ENCODE measurements around the gene TMEM132C. TPM values are rescaled to one million over a fixed set of nuclear protein-coding genes. Genes with fewer than 3 reads are reported as not detected.

The TMEM132C gene
- total RNA-seq, 2 donors from 2014 or later: 0.46 to 5.3 TPM

DNA sequence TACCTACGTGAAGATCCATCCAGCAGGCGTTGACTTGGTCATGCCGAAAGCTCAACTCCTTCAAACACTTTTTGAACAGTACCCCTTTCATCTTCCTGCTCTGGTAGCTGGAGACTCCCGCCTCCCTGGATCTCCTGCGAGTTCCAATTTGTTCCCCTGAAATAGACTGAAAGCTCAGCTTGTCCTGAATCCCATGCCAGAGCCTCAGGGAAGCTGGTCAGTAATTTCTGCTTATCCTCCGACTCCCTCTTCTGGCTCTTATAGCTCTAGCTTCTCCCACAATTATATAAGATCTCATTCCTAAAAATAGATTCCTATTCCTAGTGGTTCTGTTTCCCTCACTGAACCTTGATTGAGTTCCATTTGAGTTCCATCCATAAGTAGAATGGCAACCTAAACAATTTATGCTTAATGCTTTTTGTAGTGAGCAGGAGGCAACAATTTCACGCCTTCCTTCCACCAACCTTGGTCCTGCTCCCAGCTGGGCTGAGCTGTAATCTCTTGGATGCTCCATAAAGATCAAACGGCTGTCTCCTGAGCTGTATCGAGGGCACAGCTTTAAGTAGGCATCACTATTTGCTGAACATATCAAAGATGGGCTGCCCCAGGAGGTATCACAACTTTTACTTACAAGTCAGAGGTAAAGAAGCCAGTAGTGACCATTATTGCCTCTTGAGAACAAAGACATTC lies 8.0 kb upstream of the TMEM132C start:
- Histone ChIP-seq H3K36me3 (no peaks in the 10 kb centered on the region), H3K4me1 (replicated peaks) (no peaks in the 10 kb centered on the region), H3K27me3 (replicated peaks; ENCODE audit: insufficient read depth) (no peaks in the 10 kb centered on the region), H3K9me3 (no peaks in the 10 kb centered on the region), H3K4me3 (no peak overlapping the region), H3K27ac (no peak overlapping the region)
- TF ChIP-seq POLR2AphosphoS5 (IDR thresholded peaks at IDR 0.05): no peak
- TF ChIP-seq POLR2A (IDR thresholded peaks at IDR 0.05): no peak
- WGBS: 37% methylated on average over 9 of the region's 9 CpGs
- intact Hi-C loops (cut with DNase I): no loop called here
- no peak for DNase-seq (ENCODE audit: low spot score)

DNA sequence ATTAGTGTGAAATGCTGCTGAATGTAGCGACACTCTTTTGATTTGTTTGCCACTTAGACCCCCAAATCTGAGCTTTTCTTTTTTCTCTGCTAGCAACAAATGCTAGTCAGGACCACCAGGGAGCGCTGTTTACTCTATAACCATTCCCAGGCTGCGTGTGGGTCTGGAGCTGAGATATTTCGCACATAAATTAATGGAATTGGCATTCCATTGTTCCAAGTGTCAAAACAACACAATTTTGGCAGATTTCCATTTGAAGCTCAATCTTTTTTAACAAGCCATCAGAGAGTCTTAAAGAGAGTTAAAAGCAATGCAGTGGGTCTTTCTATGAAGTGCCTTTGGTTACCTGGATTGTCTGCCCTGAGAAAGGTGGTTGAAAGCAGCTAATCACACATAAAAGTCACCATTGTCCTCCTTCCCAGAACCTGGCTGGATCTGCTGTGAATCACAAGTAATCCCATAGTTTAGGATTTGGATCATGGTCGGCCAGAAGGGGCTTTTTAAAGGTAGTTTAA lies 7.4 kb upstream of the TMEM132C start:
- Histone ChIP-seq H3K9me3 (no peaks in the 10 kb centered on the region), H3K27ac (no peak overlapping the region), H3K4me3 (no peak overlapping the region), H3K27me3 (replicated peaks; ENCODE audit: insufficient read depth) (no peaks in the 10 kb centered on the region), H3K4me1 (replicated peaks) (no peaks in the 10 kb centered on the region), H3K36me3 (no peaks in the 10 kb centered on the region)
- TF ChIP-seq, protein P1, sequence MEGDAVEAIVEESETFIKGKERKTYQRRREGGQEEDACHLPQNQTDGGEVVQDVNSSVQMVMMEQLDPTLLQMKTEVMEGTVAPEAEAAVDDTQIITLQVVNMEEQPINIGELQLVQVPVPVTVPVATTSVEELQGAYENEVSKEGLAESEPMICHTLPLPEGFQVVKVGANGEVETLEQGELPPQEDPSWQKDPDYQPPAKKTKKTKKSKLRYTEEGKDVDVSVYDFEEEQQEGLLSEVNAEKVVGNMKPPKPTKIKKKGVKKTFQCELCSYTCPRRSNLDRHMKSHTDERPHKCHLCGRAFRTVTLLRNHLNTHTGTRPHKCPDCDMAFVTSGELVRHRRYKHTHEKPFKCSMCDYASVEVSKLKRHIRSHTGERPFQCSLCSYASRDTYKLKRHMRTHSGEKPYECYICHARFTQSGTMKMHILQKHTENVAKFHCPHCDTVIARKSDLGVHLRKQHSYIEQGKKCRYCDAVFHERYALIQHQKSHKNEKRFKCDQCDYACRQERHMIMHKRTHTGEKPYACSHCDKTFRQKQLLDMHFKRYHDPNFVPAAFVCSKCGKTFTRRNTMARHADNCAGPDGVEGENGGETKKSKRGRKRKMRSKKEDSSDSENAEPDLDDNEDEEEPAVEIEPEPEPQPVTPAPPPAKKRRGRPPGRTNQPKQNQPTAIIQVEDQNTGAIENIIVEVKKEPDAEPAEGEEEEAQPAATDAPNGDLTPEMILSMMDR (IDR thresholded peaks at IDR 0.05): peak in 3 of 4 experiments; percentile 49 to 62 (median 55)
- TF ChIP-seq POLR2A (IDR thresholded peaks at IDR 0.05): no peak
- 9% methylated on average over 5 of the region's 5 CpGs for WGBS
- intact Hi-C loops (cut with DNase I): loop anchor here (10.0 kb wide), 1 partner anchor 125 kb away; no protein-coding TSS in a partner anchor
- DNase-seq (ENCODE audit: low spot score): no peak

DNA sequence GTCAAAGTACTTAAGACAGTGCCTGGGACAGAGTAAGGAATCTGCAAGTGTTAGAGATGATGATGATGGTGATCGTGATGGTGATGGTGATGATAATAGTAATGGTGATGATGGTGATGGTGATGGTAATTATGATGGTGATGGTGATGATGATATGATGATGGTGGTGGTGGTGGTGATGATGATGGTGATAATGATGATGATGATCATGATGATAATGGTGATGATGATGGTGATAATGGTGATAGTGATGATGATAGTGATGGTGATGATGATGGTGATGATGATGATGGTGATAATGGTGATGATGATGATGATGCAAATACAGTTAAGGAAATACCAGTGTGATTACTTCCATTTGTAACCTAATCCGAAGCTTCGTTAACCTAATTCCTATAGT lies 5.2 kb upstream of the TMEM132C start:
- DNase-seq (ENCODE audit: low spot score): no peak
- Histone ChIP-seq H3K27me3 (replicated peaks; ENCODE audit: insufficient read depth) (peaks cover 3% of the 10 kb centered on the region), H3K36me3 (no peaks in the 10 kb centered on the region), H3K4me3 (no peak overlapping the region), H3K4me1 (replicated peaks) (no peaks in the 10 kb centered on the region), H3K27ac (no peak overlapping the region), H3K9me3 (no peaks in the 10 kb centered on the region)
- intact Hi-C loops (cut with DNase I): loop anchor here (10.0 kb wide), 1 partner anchor 123 kb away; no protein-coding TSS in a partner anchor
- TF ChIP-seq POLR2AphosphoS5 (IDR thresholded peaks at IDR 0.05) (no peak), POLR2A (IDR thresholded peaks at IDR 0.05) (no peak)
- TF ChIP-seq, protein P1 (IDR thresholded peaks at IDR 0.05): no peak
- 93% methylated on average over 3 of the region's 3 CpGs for WGBS

DNA sequence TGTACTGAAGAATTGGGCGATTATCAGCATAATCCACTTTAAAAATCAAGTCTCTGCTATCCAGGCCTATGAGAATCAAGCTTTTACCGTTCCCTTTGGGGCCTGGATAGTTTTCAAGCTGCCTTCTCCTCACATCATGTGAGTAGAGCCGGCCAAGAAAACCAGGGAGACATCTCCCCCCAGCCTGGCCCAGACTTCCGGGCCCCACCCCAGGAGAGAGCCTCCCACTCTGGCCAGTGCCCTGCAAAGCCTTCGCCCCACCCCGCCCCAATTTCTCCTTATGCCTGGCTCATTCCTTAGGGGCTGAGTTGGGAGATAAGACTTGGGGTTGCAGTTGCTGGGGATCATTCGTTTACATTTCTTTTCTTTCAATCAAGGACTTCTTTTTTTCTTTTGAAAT lies 1.4 kb upstream of the TMEM132C start:
- no peaks in the 10 kb centered on the region for H3K36me3 ChIP-seq
- no peaks in the 10 kb centered on the region for H3K9me3 ChIP-seq
- peaks cover 12% of the 10 kb centered on the region for H3K27me3 ChIP-seq (replicated peaks; ENCODE audit: insufficient read depth)
- 42% methylated on average over 7 of the region's 7 CpGs for WGBS
- no peak for TF ChIP-seq POLR2AphosphoS5 (IDR thresholded peaks at IDR 0.05)
- no peak for TF ChIP-seq POLR2A (IDR thresholded peaks at IDR 0.05)
- TF ChIP-seq, protein P1 (IDR thresholded peaks at IDR 0.05): no peak
- intact Hi-C loops (cut with DNase I): loop anchor here (10.0 kb wide), 1 partner anchor 119 kb away; no protein-coding TSS in a partner anchor
- H3K4me1 ChIP-seq (replicated peaks): peaks cover 5% of the 10 kb centered on the region
- no peak for DNase-seq (ENCODE audit: low spot score)
- H3K27ac ChIP-seq: no peak overlapping the region
- no peak overlapping the region for H3K4me3 ChIP-seq

DNA sequence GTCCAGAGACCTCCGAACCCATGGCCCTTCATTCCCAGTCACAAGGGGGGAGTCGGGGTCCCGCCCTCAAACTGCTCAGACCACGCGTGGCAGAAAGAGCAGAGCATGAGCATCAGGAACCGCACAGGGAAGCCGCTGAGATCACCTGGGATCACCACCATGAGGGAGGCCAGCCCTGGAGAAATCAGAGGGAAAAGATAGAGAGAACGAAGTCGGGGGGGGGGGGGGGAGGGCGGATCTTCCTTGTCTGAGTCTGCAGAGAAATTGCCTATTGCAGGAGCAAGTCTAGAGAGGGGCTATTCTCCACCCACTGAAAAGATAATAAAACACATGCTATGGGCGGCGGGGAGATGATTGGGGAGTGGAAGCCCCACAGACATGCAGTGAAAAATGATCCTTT lies 884 bp upstream of the TMEM132C start:
- no peak for TF ChIP-seq POLR2A (IDR thresholded peaks at IDR 0.05)
- no peak for TF ChIP-seq POLR2AphosphoS5 (IDR thresholded peaks at IDR 0.05)
- TF ChIP-seq, protein P1 (IDR thresholded peaks at IDR 0.05): no peak
- DNase-seq (ENCODE audit: low spot score): no peak
- Histone ChIP-seq H3K9me3 (no peaks in the 10 kb centered on the region), H3K27ac (no peak overlapping the region), H3K4me1 (replicated peaks) (peaks cover 5% of the 10 kb centered on the region), H3K36me3 (no peaks in the 10 kb centered on the region), H3K4me3 (no peak overlapping the region), H3K27me3 (replicated peaks; ENCODE audit: insufficient read depth) (peaks cover 12% of the 10 kb centered on the region)
- intact Hi-C loops (cut with DNase I): loop anchor here (10.0 kb wide), 1 partner anchor 119 kb away; no protein-coding TSS in a partner anchor
- 14% methylated on average over 11 of the region's 12 CpGs for WGBS
